ENCODE results near the gene CH25H. TPM values are rescaled to one million over a fixed set of nuclear protein-coding genes. Genes with fewer than 3 reads are reported as not detected.

CH25H gene
- total RNA-seq, 1 donor from 2014 or later, result not detected

- DNase-seq (ENCODE audit: low spot score), result no peak
- Mint-ChIP-seq H3K4me1 (ENCODE audit: low read depth) (no peaks in the 10 kb centered on the region), H3K4me3 (ENCODE audit: unreplicated experiment) (no peak overlapping the region), H3K27me3 (ENCODE audit: low read depth) (no peaks in the 10 kb centered on the region), H3K9me3 (ENCODE audit: low read depth) (no peaks in the 10 kb centered on the region), H3K27ac (ENCODE audit: unreplicated experiment) (no peak overlapping the region), H3K36me3 (ENCODE audit: low read depth) (no peaks in the 10 kb centered on the region)
- TF ChIP-seq, protein P1, sequence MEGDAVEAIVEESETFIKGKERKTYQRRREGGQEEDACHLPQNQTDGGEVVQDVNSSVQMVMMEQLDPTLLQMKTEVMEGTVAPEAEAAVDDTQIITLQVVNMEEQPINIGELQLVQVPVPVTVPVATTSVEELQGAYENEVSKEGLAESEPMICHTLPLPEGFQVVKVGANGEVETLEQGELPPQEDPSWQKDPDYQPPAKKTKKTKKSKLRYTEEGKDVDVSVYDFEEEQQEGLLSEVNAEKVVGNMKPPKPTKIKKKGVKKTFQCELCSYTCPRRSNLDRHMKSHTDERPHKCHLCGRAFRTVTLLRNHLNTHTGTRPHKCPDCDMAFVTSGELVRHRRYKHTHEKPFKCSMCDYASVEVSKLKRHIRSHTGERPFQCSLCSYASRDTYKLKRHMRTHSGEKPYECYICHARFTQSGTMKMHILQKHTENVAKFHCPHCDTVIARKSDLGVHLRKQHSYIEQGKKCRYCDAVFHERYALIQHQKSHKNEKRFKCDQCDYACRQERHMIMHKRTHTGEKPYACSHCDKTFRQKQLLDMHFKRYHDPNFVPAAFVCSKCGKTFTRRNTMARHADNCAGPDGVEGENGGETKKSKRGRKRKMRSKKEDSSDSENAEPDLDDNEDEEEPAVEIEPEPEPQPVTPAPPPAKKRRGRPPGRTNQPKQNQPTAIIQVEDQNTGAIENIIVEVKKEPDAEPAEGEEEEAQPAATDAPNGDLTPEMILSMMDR (IDR thresholded peaks at IDR 0.05), result no peak
Observed at GRCh38 chr10:89238956-89239644, 32.0 kb upstream of the CH25H start.

GRCh38 chr10:89237849-89238248 lies 30.7 kb upstream of the CH25H start:
- Mint-ChIP-seq H3K9me3 (ENCODE audit: low read depth) (no peaks in the 10 kb centered on the region), H3K4me1 (ENCODE audit: low read depth) (no peaks in the 10 kb centered on the region), H3K27ac (ENCODE audit: unreplicated experiment) (no peak overlapping the region), H3K4me3 (ENCODE audit: unreplicated experiment) (no peak overlapping the region), H3K36me3 (ENCODE audit: low read depth) (no peaks in the 10 kb centered on the region), H3K27me3 (ENCODE audit: low read depth) (no peaks in the 10 kb centered on the region)
- no peak for DNase-seq (ENCODE audit: low spot score)
- TF ChIP-seq, protein P1 (IDR thresholded peaks at IDR 0.05), result no peak

DNA sequence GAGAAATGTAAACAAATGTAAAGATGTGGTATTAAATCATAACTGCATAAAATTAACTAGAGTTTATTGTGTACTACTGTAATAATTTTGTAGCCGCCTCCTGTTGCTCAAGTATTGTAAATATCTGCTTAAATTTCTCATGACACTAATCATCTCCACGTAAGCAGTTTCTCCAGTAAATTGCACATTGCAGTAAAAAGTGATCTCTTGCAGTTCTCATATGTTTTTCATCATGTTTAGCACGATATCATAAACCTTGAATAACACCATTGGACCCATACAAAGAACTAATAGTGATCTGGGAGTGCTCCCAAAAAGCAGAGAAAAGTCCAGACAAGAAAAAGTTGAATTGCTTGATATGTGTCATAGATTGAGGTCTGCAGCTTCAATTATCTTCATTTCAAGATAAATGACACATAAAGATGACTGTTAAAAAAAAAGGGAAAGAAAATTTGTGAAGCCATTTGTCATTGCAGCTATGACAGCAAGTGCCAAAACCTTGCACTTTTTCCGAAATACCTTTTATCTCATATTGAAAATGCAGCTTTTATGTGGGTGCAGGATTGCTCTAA lies 29.2 kb upstream of the CH25H start:
- TF ChIP-seq, protein P1 (IDR thresholded peaks at IDR 0.05), result no peak
- Mint-ChIP-seq H3K36me3 (ENCODE audit: low read depth) (no peaks in the 10 kb centered on the region), H3K9me3 (ENCODE audit: low read depth) (no peaks in the 10 kb centered on the region), H3K27me3 (ENCODE audit: low read depth) (no peaks in the 10 kb centered on the region), H3K4me3 (ENCODE audit: unreplicated experiment) (no peak overlapping the region), H3K27ac (ENCODE audit: unreplicated experiment) (no peak overlapping the region), H3K4me1 (ENCODE audit: low read depth) (no peaks in the 10 kb centered on the region)
- no peak for DNase-seq (ENCODE audit: low spot score)

GRCh38 chr10:89235073-89235798 lies 28.1 kb upstream of the CH25H start:
- no peaks in the 10 kb centered on the region for H3K27me3 Mint-ChIP-seq (ENCODE audit: low read depth)
- H3K9me3 Mint-ChIP-seq (ENCODE audit: low read depth), result no peaks in the 10 kb centered on the region
- H3K36me3 Mint-ChIP-seq (ENCODE audit: low read depth), result no peaks in the 10 kb centered on the region
- no peak overlapping the region for H3K27ac Mint-ChIP-seq (ENCODE audit: unreplicated experiment)
- no peaks in the 10 kb centered on the region for H3K4me1 Mint-ChIP-seq (ENCODE audit: low read depth)
- H3K4me3 Mint-ChIP-seq (ENCODE audit: unreplicated experiment), result no peak overlapping the region
- no peak for DNase-seq (ENCODE audit: low spot score)
- TF ChIP-seq, protein P1 (IDR thresholded peaks at IDR 0.05), result no peak

- Mint-ChIP-seq H3K9me3 (ENCODE audit: low read depth) (no peaks in the 10 kb centered on the region), H3K36me3 (ENCODE audit: low read depth) (no peaks in the 10 kb centered on the region), H3K27me3 (ENCODE audit: low read depth) (no peaks in the 10 kb centered on the region), H3K4me3 (ENCODE audit: unreplicated experiment) (no peak overlapping the region), H3K27ac (ENCODE audit: unreplicated experiment) (no peak overlapping the region), H3K4me1 (ENCODE audit: low read depth) (no peaks in the 10 kb centered on the region)
- no peak for DNase-seq (ENCODE audit: low spot score)
- TF ChIP-seq, protein P1 (IDR thresholded peaks at IDR 0.05), result no peak
Observed at GRCh38 chr10:89233033-89233432, 25.9 kb upstream of the CH25H start.
